ENCODE data around the gene SELENOK.
"Not testable (repeated sequence)": the region's sequence is repeated elsewhere in the genome, so short reads cannot be mapped to it uniquely, and the experiment has no call there.

The SELENOK gene

GRCh38 chr3:53891497-53892285 lies at the start of gene SELENOK:
Gene SELENOK, minus strand, starts transcription at chr3:53891859.
- peak; percentile 97 to 100 (median 99) for DNase-seq
- intact Hi-C loops (cut with DNase I) = no loop called here

- no peak for DNase-seq
- intact Hi-C loops (cut with DNase I) = loop anchor here (10.0 kb wide), 1 partner anchor 174 kb away; no protein-coding TSS in a partner anchor
Measured at GRCh38 chr3:53941184-53941583, 49.5 kb upstream of the SELENOK start.

- intact Hi-C loops (cut with DNase I) = loop anchor here (10.0 kb wide), 1 partner anchor 174 kb away; no protein-coding TSS in a partner anchor
- no peak for DNase-seq
Measured at GRCh38 chr3:53940623-53941022, 49.0 kb upstream of the SELENOK start.

GRCh38 chr3:53939813-53940212 lies 48.2 kb upstream of the SELENOK start:
- intact Hi-C loops (cut with DNase I) = loop anchor here (10.0 kb wide), 1 partner anchor 175 kb away; no protein-coding TSS in a partner anchor
- no peak for DNase-seq

GRCh38 chr3:53939086-53939582 lies 47.5 kb upstream of the SELENOK start:
- no peak for DNase-seq
- intact Hi-C loops (cut with DNase I) = no loop called here

GRCh38 chr3:53938645-53939044 lies 47.0 kb upstream of the SELENOK start:
- peak in 29 of 42 donors; percentile 16 to 79 (median 52) for DNase-seq
- intact Hi-C loops (cut with DNase I) = no loop called here

GRCh38 chr3:53936347-53936746 lies 44.7 kb upstream of the SELENOK start:
- DNase-seq = no peak
- intact Hi-C loops (cut with DNase I) = no loop called here

- no peak for DNase-seq
- intact Hi-C loops (cut with DNase I) = no loop called here
Measured at GRCh38 chr3:53935283-53935901, 43.7 kb upstream of the SELENOK start.

GRCh38 chr3:53927208-53927872 lies 35.7 kb upstream of the SELENOK start:
- DNase-seq = peak in 27 of 42 donors; percentile 6 to 62 (median 22)
- intact Hi-C loops (cut with DNase I) = not testable (repeated sequence)

GRCh38 chr3:53921296-53921695 lies 29.6 kb upstream of the SELENOK start:
- DNase-seq = no peak
- intact Hi-C loops (cut with DNase I) = no loop called here

GRCh38 chr3:53919741-53920140 lies 28.1 kb upstream of the SELENOK start:
- intact Hi-C loops (cut with DNase I) = no loop called here
- DNase-seq = no peak

GRCh38 chr3:53913401-53913800 lies 21.7 kb upstream of the SELENOK start:
- DNase-seq = no peak
- intact Hi-C loops (cut with DNase I) = no loop called here

- intact Hi-C loops (cut with DNase I) = no loop called here
- no peak for DNase-seq
Measured at GRCh38 chr3:53902711-53903110, 11.1 kb upstream of the SELENOK start.

GRCh38 chr3:53902067-53902466 lies 10.4 kb upstream of the SELENOK start:
- no peak for DNase-seq
- intact Hi-C loops (cut with DNase I) = no loop called here

GRCh38 chr3:53900666-53901331 lies 9.1 kb upstream of the SELENOK start:
- DNase-seq = peak in 1 of 42 donors; percentile 5
- intact Hi-C loops (cut with DNase I) = no loop called here

GRCh38 chr3:53899750-53900149 lies 8.1 kb upstream of the SELENOK start:
- intact Hi-C loops (cut with DNase I) = no loop called here
- DNase-seq = no peak

GRCh38 chr3:53892286-53892637 lies 603 bp upstream of the SELENOK start:
- intact Hi-C loops (cut with DNase I) = no loop called here
- peak in 1 of 42 donors; percentile 8 for DNase-seq

- peak in 30 of 42 donors; percentile 18 to 71 (median 40) for DNase-seq
- intact Hi-C loops (cut with DNase I) = no loop called here
Measured at GRCh38 chr3:53890726-53891475, 758 bp downstream of the SELENOK start.

- DNase-seq = no peak
- intact Hi-C loops (cut with DNase I) = no loop called here
Measured at GRCh38 chr3:53888232-53888631, 3.4 kb downstream of the SELENOK start.

Measured in head of caudate nucleus (tissue), 42 donors.